ENCODE data around the gene GSTK1.
"Not testable (repeated sequence)": the region's sequence is repeated elsewhere in the genome, so short reads cannot be mapped to it uniquely, and the experiment has no call there.

DNA sequence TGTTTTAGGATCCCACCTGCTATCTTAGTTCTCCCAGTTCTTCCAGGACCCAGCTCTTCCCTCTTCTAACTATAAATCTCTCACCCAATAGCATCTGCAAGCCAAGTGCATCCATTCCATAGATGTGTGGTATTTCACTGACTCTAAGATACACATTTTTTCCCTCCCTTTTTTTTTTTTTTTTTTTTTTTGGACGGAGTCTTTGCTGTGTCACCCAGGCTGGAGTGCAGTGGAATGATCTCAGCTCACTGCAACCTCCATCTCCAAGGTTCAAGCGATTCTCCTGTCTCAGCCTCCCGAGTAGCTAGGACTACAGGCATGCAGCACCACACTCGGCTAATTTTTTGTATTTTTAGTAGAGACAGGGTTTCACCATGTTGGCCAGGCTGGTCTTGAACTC is 26.6 kb downstream of the GSTK1 start:
- TF ChIP-seq, protein P1, sequence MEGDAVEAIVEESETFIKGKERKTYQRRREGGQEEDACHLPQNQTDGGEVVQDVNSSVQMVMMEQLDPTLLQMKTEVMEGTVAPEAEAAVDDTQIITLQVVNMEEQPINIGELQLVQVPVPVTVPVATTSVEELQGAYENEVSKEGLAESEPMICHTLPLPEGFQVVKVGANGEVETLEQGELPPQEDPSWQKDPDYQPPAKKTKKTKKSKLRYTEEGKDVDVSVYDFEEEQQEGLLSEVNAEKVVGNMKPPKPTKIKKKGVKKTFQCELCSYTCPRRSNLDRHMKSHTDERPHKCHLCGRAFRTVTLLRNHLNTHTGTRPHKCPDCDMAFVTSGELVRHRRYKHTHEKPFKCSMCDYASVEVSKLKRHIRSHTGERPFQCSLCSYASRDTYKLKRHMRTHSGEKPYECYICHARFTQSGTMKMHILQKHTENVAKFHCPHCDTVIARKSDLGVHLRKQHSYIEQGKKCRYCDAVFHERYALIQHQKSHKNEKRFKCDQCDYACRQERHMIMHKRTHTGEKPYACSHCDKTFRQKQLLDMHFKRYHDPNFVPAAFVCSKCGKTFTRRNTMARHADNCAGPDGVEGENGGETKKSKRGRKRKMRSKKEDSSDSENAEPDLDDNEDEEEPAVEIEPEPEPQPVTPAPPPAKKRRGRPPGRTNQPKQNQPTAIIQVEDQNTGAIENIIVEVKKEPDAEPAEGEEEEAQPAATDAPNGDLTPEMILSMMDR (IDR thresholded peaks at IDR 0.05): not testable (repeated sequence)
- not testable (repeated sequence) for TF ChIP-seq POLR2A (IDR thresholded peaks at IDR 0.05)
